ENCODE data around the gene UQCRC1. TPM values are rescaled to one million over a fixed set of nuclear protein-coding genes. Genes with fewer than 3 reads are reported as not detected.

UQCRC1 gene
- polyA plus RNA-seq, 3 donors, result 326 to 409 (median 350) TPM

DNA sequence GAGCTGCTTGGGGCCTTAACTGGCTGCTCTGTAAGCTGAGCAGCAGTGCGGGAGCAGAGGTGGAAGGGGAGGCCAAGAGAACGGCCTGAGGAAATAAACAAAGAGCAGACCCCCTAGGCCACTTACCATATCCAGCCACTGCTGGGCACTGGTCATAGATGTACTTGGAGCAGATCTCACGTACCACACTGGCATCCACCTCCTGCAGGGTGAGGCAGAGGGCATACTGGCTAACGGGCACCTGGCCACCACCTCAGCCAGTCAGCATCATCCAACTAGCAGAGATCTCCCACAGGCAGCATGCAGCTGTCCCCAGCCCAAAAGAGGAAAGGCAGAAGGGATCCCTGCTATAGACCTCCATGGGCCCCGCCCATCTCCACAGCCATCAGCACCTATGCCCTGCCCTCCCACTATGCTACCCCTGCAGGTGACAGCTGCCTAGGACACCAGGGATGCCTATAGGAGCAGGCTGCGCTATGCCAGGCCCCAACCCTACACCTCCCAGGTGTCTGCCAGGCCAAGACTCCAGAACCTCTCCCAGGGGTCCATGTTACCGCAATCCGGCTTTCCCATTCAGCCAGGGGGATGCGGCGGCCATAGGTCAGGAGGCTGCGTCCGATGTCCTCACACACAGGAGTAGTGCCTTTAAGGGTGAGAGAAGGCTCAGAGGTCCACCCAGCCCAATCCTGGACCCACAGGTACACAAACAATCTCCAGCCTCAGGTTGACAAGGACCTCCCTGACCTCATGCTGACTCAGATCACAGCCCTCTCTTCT is 9.7 kb downstream of the UQCRC1 start:
- H3K27ac Mint-ChIP-seq, result peak overlapping the region in 2 of 7 donors; percentile 50 to 57

DNA sequence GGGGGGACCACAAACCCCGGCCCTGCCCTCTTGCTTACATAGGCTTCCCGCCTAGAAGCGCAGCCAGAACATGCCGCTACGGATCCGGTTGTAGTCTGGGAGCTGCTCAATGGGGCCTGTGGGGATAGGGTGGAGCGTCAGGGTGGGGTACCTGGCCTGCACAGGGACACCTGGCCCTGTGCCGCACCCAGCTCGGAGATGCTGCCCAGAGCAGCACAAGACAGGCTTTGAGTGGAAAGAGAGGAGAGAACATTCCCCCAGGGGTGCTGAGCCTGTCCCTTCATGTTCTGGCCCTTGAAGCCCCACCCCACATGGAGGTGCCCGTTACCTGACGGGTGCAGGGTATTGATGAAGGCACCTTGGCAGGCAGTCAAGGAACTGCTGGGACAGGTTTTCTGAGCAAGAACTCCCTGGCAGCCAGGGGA is 10.4 kb downstream of the UQCRC1 start:
- H4K20me1 ChIP-seq (ENCODE audit: insufficient read depth, low read length), result peaks cover 54% of the 10 kb centered on the region
- Mint-ChIP-seq H3K9me3 (peaks cover 0 to 6% (median 0%) of the 10 kb centered on the region in 7 donors), H3K36me3 (peaks cover 72 to 73% of the 10 kb centered on the region in 2 donors), H3K27me3 (ENCODE audit: low read depth in 3 of 3) (peaks cover 23 to 27% (median 25%) of the 10 kb centered on the region in 3 donors), H3K4me1 (peaks cover 12% of the 10 kb centered on the region), H3K4me3 (no peak overlapping the region), H3K27ac (no peak overlapping the region)
- H3K79me2 ChIP-seq (ENCODE audit: insufficient read depth, low read length), result no peaks in the 10 kb centered on the region
- DNase-seq, result no peak
- no peak overlapping the region for H3K9ac ChIP-seq (ENCODE audit: insufficient read depth, low read length, poor library complexity, severe bottlenecking)
- no peak overlapping the region for H3K4me3 ChIP-seq (replicated peaks in 1 of 3; ENCODE audit: low read depth in 2 of 3, low read length in 3 of 3)
- H3K27ac ChIP-seq (ENCODE audit: low read depth in 1 of 2, low read length in 2 of 2), result no peak overlapping the region
- TF ChIP-seq, protein P1, sequence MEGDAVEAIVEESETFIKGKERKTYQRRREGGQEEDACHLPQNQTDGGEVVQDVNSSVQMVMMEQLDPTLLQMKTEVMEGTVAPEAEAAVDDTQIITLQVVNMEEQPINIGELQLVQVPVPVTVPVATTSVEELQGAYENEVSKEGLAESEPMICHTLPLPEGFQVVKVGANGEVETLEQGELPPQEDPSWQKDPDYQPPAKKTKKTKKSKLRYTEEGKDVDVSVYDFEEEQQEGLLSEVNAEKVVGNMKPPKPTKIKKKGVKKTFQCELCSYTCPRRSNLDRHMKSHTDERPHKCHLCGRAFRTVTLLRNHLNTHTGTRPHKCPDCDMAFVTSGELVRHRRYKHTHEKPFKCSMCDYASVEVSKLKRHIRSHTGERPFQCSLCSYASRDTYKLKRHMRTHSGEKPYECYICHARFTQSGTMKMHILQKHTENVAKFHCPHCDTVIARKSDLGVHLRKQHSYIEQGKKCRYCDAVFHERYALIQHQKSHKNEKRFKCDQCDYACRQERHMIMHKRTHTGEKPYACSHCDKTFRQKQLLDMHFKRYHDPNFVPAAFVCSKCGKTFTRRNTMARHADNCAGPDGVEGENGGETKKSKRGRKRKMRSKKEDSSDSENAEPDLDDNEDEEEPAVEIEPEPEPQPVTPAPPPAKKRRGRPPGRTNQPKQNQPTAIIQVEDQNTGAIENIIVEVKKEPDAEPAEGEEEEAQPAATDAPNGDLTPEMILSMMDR (IDR thresholded peaks at IDR 0.05), result no peak
- H3K36me3 ChIP-seq (replicated peaks in 1 of 2; ENCODE audit: control insufficient read depth in 1 of 2, insufficient read depth in 2 of 2, low read length in 2 of 2), result peaks cover 64 to 70% of the 10 kb centered on the region in 2 donors
- H2AFZ ChIP-seq (ENCODE audit: insufficient read depth, low read depth, low read length, poor library complexity, severe bottlenecking), result no peak overlapping the region
- intact Hi-C loops (cut with micrococcal nuclease), result no loop called here
- WGBS (ENCODE audit: insufficient coverage), result 96% methylated on average over 3 of the region's 11 CpGs
- peaks cover 6 to 14% of the 10 kb centered on the region in 2 donors for H3K4me1 ChIP-seq (ENCODE audit: control insufficient read depth in 1 of 2, insufficient read depth in 2 of 2, low read length in 2 of 2)
- H3K4me2 ChIP-seq (replicated peaks; ENCODE audit: extremely low read depth, low read length, poor library complexity, severe bottlenecking), result no peak overlapping the region
- no peaks in the 10 kb centered on the region for H3K9me3 ChIP-seq (replicated peaks in 1 of 2; ENCODE audit: control insufficient read depth in 1 of 2, insufficient read depth in 1 of 2, low read length in 2 of 2)
- H3K27me3 ChIP-seq (ENCODE audit: control insufficient read depth in 2 of 2, insufficient read depth in 2 of 2, low read length in 2 of 2), result peaks cover 6 to 22% of the 10 kb centered on the region in 2 donors

More for the DNA sequence above, 9.7 kb downstream of the UQCRC1 start:
- Histone ChIP-seq H3K9ac (ENCODE audit: insufficient read depth, low read length, poor library complexity, severe bottlenecking) (no peak overlapping the region), H3K27me3 (ENCODE audit: control insufficient read depth in 2 of 2, insufficient read depth in 2 of 2, low read length in 2 of 2) (peaks cover 6 to 16% of the 10 kb centered on the region in 2 donors), H2AFZ (ENCODE audit: insufficient read depth, low read depth, low read length, poor library complexity, severe bottlenecking) (no peak overlapping the region), H3K4me1 (ENCODE audit: control insufficient read depth in 1 of 2, insufficient read depth in 2 of 2, low read length in 2 of 2) (peaks cover 6 to 10% of the 10 kb centered on the region in 2 donors), H4K20me1 (ENCODE audit: insufficient read depth, low read length) (peaks cover 60% of the 10 kb centered on the region), H3K9me3 (replicated peaks in 1 of 2; ENCODE audit: control insufficient read depth in 1 of 2, insufficient read depth in 1 of 2, low read length in 2 of 2) (no peaks in the 10 kb centered on the region), H3K27ac (ENCODE audit: low read depth in 1 of 2, low read length in 2 of 2) (no peak overlapping the region), H3K4me2 (replicated peaks; ENCODE audit: extremely low read depth, low read length, poor library complexity, severe bottlenecking) (no peak overlapping the region), H3K36me3 (replicated peaks in 1 of 2; ENCODE audit: control insufficient read depth in 1 of 2, insufficient read depth in 2 of 2, low read length in 2 of 2) (peaks cover 70 to 76% of the 10 kb centered on the region in 2 donors), H3K79me2 (ENCODE audit: insufficient read depth, low read length) (no peaks in the 10 kb centered on the region), H3K4me3 (replicated peaks in 1 of 3; ENCODE audit: low read depth in 2 of 3, low read length in 3 of 3) (no peak overlapping the region)
- H3K36me3 Mint-ChIP-seq, result peaks cover 78 to 79% of the 10 kb centered on the region in 2 donors
- WGBS (ENCODE audit: insufficient coverage), result 100% methylated on average over 5 of the region's 12 CpGs
- peaks cover 0 to 1% (median 0%) of the 10 kb centered on the region in 7 donors for H3K9me3 Mint-ChIP-seq
- TF ChIP-seq, protein P1 (IDR thresholded peaks at IDR 0.05), result no peak
- no peak overlapping the region for H3K4me3 Mint-ChIP-seq
- intact Hi-C loops (cut with micrococcal nuclease), result no loop called here
- H3K27me3 Mint-ChIP-seq (ENCODE audit: low read depth in 3 of 3), result peaks cover 17 to 21% (median 19%) of the 10 kb centered on the region in 3 donors
- no peak for DNase-seq
- H3K4me1 Mint-ChIP-seq, result peaks cover 12% of the 10 kb centered on the region
